ENCODE measurements around the gene C1orf232.

DNA sequence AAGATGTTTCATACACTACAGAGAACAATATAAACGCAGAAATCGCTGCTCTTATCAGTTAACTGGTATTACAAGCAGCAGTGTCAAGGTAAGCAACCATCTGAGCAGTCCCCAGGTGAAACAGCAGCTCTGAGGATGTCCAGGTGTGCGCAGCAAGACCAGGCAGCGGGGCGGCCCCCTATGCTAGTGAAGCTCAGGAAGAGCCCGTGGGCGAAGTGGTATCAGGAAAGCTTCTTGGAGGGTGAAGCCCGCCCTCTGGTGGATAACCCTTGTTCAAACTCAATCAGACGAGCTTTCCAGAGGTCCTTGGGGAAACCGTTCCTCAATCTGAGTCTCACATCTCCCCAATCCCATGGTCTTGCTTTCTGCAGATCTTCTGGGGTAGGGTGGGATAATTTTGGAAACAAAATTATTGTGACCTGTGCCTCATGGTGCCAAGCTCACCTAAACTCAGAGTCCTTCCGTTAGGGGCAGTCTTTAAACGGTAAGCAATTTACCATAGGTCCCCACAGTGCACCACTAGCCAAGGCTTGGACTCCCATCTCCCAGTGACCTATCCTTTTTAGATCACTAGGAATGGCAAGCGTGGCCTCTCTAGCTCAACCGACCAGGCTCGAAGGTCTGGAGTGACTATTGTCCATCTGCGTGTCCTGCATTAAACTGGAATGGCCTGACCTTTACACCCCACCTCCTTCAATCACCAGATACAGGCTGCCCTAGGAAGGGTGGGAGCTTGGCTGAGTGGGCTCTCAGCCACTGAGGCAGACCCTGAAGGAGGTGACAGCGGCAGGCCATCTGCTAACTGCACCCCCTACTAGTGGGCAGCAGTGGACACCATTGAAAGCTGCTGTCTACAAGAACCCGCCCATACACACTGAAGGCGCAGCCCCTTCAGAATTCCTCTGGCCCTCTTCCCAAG is 23.5 kb downstream of the C1orf232 start:
- TF ChIP-seq TCF7L2 (IDR thresholded peaks at IDR 0.05; ENCODE audit: borderline replicate concordance, extremely low read depth, insufficient read depth, insufficient read length) (no peak), POLR2A (IDR thresholded peaks at IDR 0.05; ENCODE audit: borderline replicate concordance, extremely low read depth, insufficient read depth, insufficient read length) (no peak), POLR2AphosphoS5 (IDR thresholded peaks at IDR 0.05; ENCODE audit: low read depth, low read length) (no peak), CEBPB (IDR thresholded peaks at IDR 0.05; ENCODE audit: low read depth) (no peak), SP1 (IDR thresholded peaks at IDR 0.05; ENCODE audit: low read depth) (no peak), RAD21 (IDR thresholded peaks at IDR 0.05; ENCODE audit: low read depth) (peak; percentile 97), SRF (IDR thresholded peaks at IDR 0.05; ENCODE audit: low read depth) (no peak), EZH2 (IDR thresholded peaks at IDR 0.05) (no peak), ZFX (IDR thresholded peaks at IDR 0.05) (no peak)
- TF ChIP-seq, protein P1, sequence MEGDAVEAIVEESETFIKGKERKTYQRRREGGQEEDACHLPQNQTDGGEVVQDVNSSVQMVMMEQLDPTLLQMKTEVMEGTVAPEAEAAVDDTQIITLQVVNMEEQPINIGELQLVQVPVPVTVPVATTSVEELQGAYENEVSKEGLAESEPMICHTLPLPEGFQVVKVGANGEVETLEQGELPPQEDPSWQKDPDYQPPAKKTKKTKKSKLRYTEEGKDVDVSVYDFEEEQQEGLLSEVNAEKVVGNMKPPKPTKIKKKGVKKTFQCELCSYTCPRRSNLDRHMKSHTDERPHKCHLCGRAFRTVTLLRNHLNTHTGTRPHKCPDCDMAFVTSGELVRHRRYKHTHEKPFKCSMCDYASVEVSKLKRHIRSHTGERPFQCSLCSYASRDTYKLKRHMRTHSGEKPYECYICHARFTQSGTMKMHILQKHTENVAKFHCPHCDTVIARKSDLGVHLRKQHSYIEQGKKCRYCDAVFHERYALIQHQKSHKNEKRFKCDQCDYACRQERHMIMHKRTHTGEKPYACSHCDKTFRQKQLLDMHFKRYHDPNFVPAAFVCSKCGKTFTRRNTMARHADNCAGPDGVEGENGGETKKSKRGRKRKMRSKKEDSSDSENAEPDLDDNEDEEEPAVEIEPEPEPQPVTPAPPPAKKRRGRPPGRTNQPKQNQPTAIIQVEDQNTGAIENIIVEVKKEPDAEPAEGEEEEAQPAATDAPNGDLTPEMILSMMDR (IDR thresholded peaks at IDR 0.05 in 2 of 3, conservative IDR thresholded peaks at IDR 0.05 in 1 of 3; ENCODE audit: borderline replicate concordance in 1 of 3, insufficient read depth in 1 of 3, low read depth in 2 of 3, low read length in 2 of 3), result peak; percentile 71 to 95 (median 72)
- TF ChIP-seq, protein P2, sequence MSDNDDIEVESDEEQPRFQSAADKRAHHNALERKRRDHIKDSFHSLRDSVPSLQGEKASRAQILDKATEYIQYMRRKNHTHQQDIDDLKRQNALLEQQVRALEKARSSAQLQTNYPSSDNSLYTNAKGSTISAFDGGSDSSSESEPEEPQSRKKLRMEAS (IDR thresholded peaks at IDR 0.05), result no peak
- TF ChIP-seq, protein P3, sequence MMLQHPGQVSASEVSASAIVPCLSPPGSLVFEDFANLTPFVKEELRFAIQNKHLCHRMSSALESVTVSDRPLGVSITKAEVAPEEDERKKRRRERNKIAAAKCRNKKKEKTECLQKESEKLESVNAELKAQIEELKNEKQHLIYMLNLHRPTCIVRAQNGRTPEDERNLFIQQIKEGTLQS (IDR thresholded peaks at IDR 0.05), result no peak
